ENCODE data around the gene KRT34. TPM values are rescaled to one million over a fixed set of nuclear protein-coding genes. Genes with fewer than 3 reads are reported as not detected.
"Not testable (repeated sequence)": the region's sequence is repeated elsewhere in the genome, so short reads cannot be mapped to it uniquely, and the experiment has no call there.

KRT34 gene
- total RNA-seq, 1 donor from 2014 or later: not detected

DNA sequence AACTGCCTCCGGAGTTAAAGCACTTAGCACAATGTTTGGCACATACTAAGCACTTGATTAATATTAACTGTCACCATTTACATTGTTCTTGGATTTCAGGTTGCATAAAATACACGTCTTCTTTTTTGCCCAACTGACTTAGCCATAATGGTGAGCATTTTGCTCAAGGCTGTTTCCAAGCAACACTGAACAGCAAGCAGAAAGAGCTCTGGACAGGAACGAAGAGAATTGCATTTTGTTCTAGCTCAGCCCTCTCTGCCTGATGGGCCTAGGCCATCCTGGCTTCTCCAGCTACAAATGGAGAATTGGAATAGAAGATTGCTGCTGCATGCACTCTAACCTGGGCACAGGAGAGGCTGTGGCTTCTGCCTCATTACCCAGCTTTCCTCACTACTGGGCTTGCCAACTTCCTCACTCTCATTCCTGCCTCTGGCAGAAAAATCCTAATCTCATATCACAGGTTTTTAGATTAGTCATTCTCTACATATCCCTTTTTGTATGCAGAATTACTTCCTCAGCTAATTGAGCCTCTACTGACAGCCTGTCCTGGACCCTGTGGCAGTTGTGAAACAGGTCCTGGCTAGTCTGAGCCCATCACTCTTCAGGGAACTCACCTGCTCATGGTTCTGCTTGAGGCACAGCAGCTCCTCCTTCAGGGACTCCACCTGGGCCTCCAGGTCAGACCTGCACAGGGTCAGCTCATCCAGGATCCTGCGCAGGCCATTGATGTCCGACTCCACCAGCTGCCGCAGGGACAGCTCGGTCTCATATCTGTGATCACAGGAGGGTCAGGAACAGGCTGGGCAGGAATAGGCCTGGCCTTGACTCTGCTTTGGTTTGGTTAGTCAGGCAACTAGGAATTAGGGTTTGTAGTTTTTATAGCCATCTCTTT lies 34.0 kb downstream of the KRT34 start:
- Histone ChIP-seq H3K9ac (ENCODE audit: low read length) (no peak overlapping the region), H3K4me1 (ENCODE audit: insufficient read depth, low read length) (no peaks in the 10 kb centered on the region), H3K4me3 (ENCODE audit: insufficient read depth, low read depth, low read length) (no peak overlapping the region), H2AFZ (ENCODE audit: low read depth, low read length) (no peak overlapping the region), H3K4me2 (ENCODE audit: low read length) (no peak overlapping the region), H3K27me3 (ENCODE audit: insufficient read depth, low read length) (peaks cover 4% of the 10 kb centered on the region), H3K79me2 (ENCODE audit: insufficient read depth, low read length) (no peaks in the 10 kb centered on the region), H3K9me3 (ENCODE audit: insufficient read depth, low read depth, low read length) (no peaks in the 10 kb centered on the region), H3K36me3 (ENCODE audit: insufficient read depth, low read length) (no peaks in the 10 kb centered on the region), H3K27ac (ENCODE audit: low read depth, low read length) (no peak overlapping the region), H4K20me1 (ENCODE audit: insufficient read depth, low read length) (no peaks in the 10 kb centered on the region)
- Mint-ChIP-seq H3K4me1 (ENCODE audit: low read depth, unreplicated experiment) (no peaks in the 10 kb centered on the region), H3K36me3 (ENCODE audit: low read depth, unreplicated experiment) (no peaks in the 10 kb centered on the region), H3K27ac (ENCODE audit: unreplicated experiment) (no peak overlapping the region), H3K9me3 (ENCODE audit: unreplicated experiment) (peaks cover 10% of the 10 kb centered on the region), H3K4me3 (ENCODE audit: unreplicated experiment) (no peak overlapping the region), H3K27me3 (ENCODE audit: low read depth, unreplicated experiment) (peaks cover 22% of the 10 kb centered on the region)
- peak; percentile 26 for FAIRE-seq
- DNase-seq (ENCODE audit: low read depth): no peak
- TF ChIP-seq, protein P1, sequence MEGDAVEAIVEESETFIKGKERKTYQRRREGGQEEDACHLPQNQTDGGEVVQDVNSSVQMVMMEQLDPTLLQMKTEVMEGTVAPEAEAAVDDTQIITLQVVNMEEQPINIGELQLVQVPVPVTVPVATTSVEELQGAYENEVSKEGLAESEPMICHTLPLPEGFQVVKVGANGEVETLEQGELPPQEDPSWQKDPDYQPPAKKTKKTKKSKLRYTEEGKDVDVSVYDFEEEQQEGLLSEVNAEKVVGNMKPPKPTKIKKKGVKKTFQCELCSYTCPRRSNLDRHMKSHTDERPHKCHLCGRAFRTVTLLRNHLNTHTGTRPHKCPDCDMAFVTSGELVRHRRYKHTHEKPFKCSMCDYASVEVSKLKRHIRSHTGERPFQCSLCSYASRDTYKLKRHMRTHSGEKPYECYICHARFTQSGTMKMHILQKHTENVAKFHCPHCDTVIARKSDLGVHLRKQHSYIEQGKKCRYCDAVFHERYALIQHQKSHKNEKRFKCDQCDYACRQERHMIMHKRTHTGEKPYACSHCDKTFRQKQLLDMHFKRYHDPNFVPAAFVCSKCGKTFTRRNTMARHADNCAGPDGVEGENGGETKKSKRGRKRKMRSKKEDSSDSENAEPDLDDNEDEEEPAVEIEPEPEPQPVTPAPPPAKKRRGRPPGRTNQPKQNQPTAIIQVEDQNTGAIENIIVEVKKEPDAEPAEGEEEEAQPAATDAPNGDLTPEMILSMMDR (IDR thresholded peaks at IDR 0.05; ENCODE audit: insufficient read depth, low read depth, low read length): no peak
- TF ChIP-seq EZH2 (IDR thresholded peaks at IDR 0.05; ENCODE audit: insufficient read depth, low read length): no peak

DNA sequence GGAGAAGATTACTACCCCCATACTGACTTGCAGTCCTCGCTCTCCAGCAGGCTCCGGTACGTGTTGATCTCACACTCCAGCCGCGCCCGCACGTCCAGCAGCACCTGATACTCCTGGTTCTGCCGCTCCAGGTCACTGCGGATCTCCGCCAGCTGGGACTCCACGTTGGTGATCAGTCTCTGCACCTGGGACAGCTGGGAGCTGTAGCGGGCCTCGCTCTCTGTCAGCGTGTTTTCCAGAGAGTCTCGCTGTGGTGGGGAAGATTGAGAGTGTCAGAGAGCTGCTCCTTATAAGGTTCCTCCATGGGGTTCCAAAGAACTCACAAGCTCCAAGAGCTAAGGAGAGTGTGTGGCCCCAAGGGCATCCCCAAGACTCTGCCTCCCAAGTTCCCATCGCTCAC lies 35.7 kb downstream of the KRT34 start:
- not testable (repeated sequence) for H3K9me3 ChIP-seq (ENCODE audit: insufficient read depth, low read depth, low read length); DNase-seq (ENCODE audit: low read depth); H3K4me2 ChIP-seq (ENCODE audit: low read length); H3K27ac Mint-ChIP-seq (ENCODE audit: unreplicated experiment); H3K36me3 ChIP-seq (ENCODE audit: insufficient read depth, low read length); H3K79me2 ChIP-seq (ENCODE audit: insufficient read depth, low read length); H3K4me3 Mint-ChIP-seq (ENCODE audit: unreplicated experiment); H3K4me1 ChIP-seq (ENCODE audit: insufficient read depth, low read length); H4K20me1 ChIP-seq (ENCODE audit: insufficient read depth, low read length); H3K4me3 ChIP-seq (ENCODE audit: insufficient read depth, low read depth, low read length); H3K4me1 Mint-ChIP-seq (ENCODE audit: low read depth, unreplicated experiment); H3K9ac ChIP-seq (ENCODE audit: low read length); H3K36me3 Mint-ChIP-seq (ENCODE audit: low read depth, unreplicated experiment); H3K27ac ChIP-seq (ENCODE audit: low read depth, low read length); FAIRE-seq; H3K27me3 ChIP-seq (ENCODE audit: insufficient read depth, low read length); H2AFZ ChIP-seq (ENCODE audit: low read depth, low read length)
- H3K27me3 Mint-ChIP-seq (ENCODE audit: low read depth, unreplicated experiment): peaks cover 13% of the 10 kb centered on the region
- H3K9me3 Mint-ChIP-seq (ENCODE audit: unreplicated experiment): peaks cover 14% of the 10 kb centered on the region

DNA sequence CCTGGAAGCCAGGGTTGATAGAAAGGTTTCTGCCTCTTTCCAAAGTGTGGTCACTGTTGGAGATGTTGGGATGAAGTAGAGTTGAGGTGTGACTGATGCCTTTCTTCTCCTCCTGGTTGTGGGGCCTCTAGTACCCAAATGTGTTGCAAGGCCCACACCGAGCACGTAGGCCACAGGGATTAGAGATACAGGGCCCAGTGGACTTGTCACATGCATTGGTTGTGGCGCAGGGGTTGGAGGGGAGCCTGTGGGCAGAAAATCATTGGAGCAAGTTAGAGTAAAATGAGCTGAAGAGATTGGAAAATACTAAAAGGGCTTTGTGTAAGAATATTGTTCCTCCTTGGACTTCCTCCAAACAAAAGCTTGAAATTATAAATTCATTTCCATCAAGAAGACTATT lies 36.1 kb downstream of the KRT34 start:
- no peaks in the 10 kb centered on the region for H3K36me3 Mint-ChIP-seq (ENCODE audit: low read depth, unreplicated experiment)
- TF ChIP-seq EZH2 (IDR thresholded peaks at IDR 0.05; ENCODE audit: insufficient read depth, low read length): no peak
- TF ChIP-seq, protein P1 (IDR thresholded peaks at IDR 0.05; ENCODE audit: insufficient read depth, low read depth, low read length): no peak
- H3K9me3 Mint-ChIP-seq (ENCODE audit: unreplicated experiment): peaks cover 14% of the 10 kb centered on the region
- H3K9ac ChIP-seq (ENCODE audit: low read length): no peak overlapping the region
- no peaks in the 10 kb centered on the region for H3K4me1 ChIP-seq (ENCODE audit: insufficient read depth, low read length)
- no peaks in the 10 kb centered on the region for H3K27me3 ChIP-seq (ENCODE audit: insufficient read depth, low read length)
- no peaks in the 10 kb centered on the region for H3K4me1 Mint-ChIP-seq (ENCODE audit: low read depth, unreplicated experiment)
- DNase-seq (ENCODE audit: low read depth): no peak
- H3K27ac Mint-ChIP-seq (ENCODE audit: unreplicated experiment): no peak overlapping the region
- H4K20me1 ChIP-seq (ENCODE audit: insufficient read depth, low read length): no peaks in the 10 kb centered on the region
- H3K4me2 ChIP-seq (ENCODE audit: low read length): no peak overlapping the region
- no peak overlapping the region for H3K27ac ChIP-seq (ENCODE audit: low read depth, low read length)
- no peak overlapping the region for H3K4me3 ChIP-seq (ENCODE audit: insufficient read depth, low read depth, low read length)
- peaks cover 2% of the 10 kb centered on the region for H3K9me3 ChIP-seq (ENCODE audit: insufficient read depth, low read depth, low read length)
- FAIRE-seq: no peak
- no peak overlapping the region for H2AFZ ChIP-seq (ENCODE audit: low read depth, low read length)
- no peaks in the 10 kb centered on the region for H3K36me3 ChIP-seq (ENCODE audit: insufficient read depth, low read length)
- peaks cover 13% of the 10 kb centered on the region for H3K27me3 Mint-ChIP-seq (ENCODE audit: low read depth, unreplicated experiment)
- no peak overlapping the region for H3K4me3 Mint-ChIP-seq (ENCODE audit: unreplicated experiment)
- H3K79me2 ChIP-seq (ENCODE audit: insufficient read depth, low read length): no peaks in the 10 kb centered on the region

All from astrocyte (in vitro differentiated cells and primary cell).